Kidney epithelial cell (primary cell): Measurements from ENCODE around the gene OR9Q1. TPM values are rescaled to one million over a fixed set of nuclear protein-coding genes. Genes with fewer than 3 reads are reported as not detected.

Source experiments
- DNase-seq: peaks from one replicate; pipeline ENCODE4 v3.0.0-alpha.2; 2010; ENCODE audit warnings: low read depth
- H3K27me3 ChIP-seq: 2 replicates; pipeline ENCODE4 v1.6.0; 2011; ENCODE audit warnings: low read length; ENCODE audit not compliant: control insufficient read depth, insufficient read depth
- H3K36me3 ChIP-seq: 2 replicates; pipeline ENCODE4 v1.5.1; 2011; ENCODE audit warnings: low read length; ENCODE audit not compliant: control insufficient read depth, insufficient read depth
- H3K4me3 ChIP-seq: 2 replicates; pipeline ENCODE4 v1.5.1; 2011; ENCODE audit warnings: low read depth, mild to moderate bottlenecking, control low read depth, low read length
- total RNA-seq: library from RNA; depleted of rRNA; stranded (reverse); fragments of >200 nt; gene quantifications from 2 replicates; pipeline ENCODE4 v1.2.3, GENCODE V29; 2015
- TF ChIP-seq, protein P1 (sequence below): IDR thresholded peaks from 2 replicates; pipeline ENCODE4 v1.5.1; 2011; ENCODE audit warnings: mild to moderate bottlenecking, moderate library complexity, low read length, control low read depth, inconsistent platforms; ENCODE audit not compliant: insufficient read depth, poor library complexity, severe bottlenecking

The OR9Q1 gene
- total RNA-seq, 1 donor from 2014 or later = not detected

DNA sequence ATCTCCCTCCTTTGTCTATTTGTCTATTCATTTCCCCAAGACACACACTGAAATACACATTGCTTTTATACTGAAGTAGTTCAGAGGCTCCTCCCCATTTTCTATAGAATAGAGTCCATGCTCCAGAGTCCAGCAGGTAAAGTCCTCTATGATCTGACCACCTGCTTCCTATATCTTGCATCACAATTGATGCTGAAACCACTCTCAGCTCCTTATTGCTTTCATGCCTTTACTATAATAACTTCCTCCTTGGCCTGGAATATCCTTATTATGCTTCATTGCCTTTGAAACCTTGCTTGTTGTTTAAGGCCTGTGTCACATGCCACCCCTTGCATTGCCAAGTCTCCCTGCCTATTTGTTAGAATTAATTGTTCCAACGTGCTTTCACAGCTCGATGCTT is 19.7 kb downstream of the OR9Q1 start:
- no peak for DNase-seq
- no peaks in the 10 kb centered on the region for H3K27me3 ChIP-seq
- no peak overlapping the region for H3K4me3 ChIP-seq
- H3K36me3 ChIP-seq = no peaks in the 10 kb centered on the region
- TF ChIP-seq, protein P1, sequence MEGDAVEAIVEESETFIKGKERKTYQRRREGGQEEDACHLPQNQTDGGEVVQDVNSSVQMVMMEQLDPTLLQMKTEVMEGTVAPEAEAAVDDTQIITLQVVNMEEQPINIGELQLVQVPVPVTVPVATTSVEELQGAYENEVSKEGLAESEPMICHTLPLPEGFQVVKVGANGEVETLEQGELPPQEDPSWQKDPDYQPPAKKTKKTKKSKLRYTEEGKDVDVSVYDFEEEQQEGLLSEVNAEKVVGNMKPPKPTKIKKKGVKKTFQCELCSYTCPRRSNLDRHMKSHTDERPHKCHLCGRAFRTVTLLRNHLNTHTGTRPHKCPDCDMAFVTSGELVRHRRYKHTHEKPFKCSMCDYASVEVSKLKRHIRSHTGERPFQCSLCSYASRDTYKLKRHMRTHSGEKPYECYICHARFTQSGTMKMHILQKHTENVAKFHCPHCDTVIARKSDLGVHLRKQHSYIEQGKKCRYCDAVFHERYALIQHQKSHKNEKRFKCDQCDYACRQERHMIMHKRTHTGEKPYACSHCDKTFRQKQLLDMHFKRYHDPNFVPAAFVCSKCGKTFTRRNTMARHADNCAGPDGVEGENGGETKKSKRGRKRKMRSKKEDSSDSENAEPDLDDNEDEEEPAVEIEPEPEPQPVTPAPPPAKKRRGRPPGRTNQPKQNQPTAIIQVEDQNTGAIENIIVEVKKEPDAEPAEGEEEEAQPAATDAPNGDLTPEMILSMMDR = no peak

DNA sequence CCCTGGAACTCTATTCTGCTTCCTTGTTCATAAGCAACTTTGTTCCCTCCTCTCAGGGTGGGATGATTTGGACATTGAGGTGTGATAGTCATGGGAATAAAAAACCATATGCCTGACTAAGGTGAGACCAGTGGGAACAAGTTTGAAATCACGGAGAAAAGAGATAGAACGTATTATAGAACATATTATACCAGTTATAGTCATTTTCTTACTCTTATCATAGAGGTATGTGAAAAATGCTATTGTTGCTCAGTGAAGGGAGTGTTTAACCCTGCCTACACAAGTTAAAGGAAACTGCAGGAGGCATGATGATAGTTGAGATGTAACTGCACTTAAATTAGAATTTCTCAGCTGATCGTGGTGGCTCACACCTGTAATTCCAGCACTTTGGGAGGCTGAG is 22.6 kb downstream of the OR9Q1 start:
- TF ChIP-seq, protein P1 = no peak
- no peak overlapping the region for H3K4me3 ChIP-seq
- H3K36me3 ChIP-seq = no peaks in the 10 kb centered on the region
- H3K27me3 ChIP-seq = no peaks in the 10 kb centered on the region
- no peak for DNase-seq

DNA sequence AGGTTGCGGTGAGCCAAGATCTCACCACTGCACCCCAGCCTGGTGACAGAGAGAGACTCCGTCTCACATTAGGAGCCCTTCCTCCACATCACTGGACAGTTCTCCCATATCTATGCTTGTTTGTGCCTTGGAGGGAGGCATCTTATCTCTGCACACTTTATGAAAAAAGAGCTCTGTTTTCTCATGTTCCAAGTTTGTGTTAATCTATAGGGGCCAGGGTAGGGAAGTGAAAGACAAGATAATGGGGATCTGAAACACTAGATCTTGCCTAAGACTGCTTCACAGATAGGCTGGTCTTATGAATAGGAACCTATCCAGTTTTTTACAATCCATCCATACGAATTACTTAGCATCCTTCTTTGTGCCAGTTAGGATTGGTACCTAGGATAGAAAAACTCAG is 24.1 kb downstream of the OR9Q1 start:
- no peak for DNase-seq
- TF ChIP-seq, protein P1 = no peak
- Histone ChIP-seq H3K27me3 (no peaks in the 10 kb centered on the region), H3K36me3 (no peaks in the 10 kb centered on the region), H3K4me3 (no peak overlapping the region)

DNA sequence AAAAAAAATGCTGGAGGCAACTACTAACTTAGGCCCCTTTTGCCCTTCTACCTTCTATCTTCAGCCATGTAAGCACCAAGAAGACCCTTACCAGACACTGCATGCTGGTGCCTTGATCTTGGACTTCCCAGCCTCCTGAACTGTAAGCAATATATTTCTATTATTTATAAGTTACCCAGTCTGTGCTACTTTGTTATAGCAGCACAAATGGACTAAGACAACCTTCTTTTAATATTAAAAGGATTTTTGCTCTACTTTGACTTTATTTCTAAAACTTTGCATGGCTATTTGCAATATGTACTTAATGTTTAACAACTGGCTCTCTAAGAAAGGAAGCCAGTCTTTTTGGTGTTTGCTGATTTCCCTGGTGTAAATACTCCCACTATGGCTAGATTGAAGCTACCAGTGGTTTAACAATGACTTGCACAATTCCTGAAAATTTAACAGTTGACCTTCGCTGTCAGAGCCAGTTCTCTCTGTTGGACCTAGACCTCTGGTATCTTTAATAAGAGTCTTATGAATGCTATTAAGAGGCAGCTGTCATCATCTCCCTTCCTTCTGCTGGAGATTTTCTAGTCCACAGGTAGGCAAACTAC is 32.2 kb downstream of the OR9Q1 start:
- TF ChIP-seq, protein P1 = no peak
- Histone ChIP-seq H3K27me3 (no peaks in the 10 kb centered on the region), H3K4me3 (no peak overlapping the region), H3K36me3 (no peaks in the 10 kb centered on the region)
- no peak for DNase-seq

DNA sequence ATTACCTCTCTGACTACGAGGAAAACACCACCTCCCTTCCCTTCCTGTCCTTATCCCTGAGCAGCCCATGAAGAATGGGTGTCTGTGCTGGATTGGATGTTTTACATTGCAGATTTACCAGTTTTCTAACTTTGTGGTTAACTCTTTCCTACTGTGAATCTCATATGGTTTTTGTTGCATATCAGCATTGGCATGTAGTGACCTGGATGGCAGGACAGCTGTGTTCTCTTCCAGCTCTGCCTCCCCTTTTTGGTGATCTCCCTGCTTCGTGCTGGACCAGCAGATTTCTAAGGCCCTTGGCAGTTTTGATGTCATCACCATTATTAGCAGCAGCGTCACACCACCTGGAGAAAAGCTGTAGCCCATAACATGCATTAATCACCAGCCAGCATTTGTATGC is 33.8 kb downstream of the OR9Q1 start:
- H3K27me3 ChIP-seq = no peaks in the 10 kb centered on the region
- no peaks in the 10 kb centered on the region for H3K36me3 ChIP-seq
- DNase-seq = no peak
- no peak overlapping the region for H3K4me3 ChIP-seq
- TF ChIP-seq, protein P1 = no peak

DNA sequence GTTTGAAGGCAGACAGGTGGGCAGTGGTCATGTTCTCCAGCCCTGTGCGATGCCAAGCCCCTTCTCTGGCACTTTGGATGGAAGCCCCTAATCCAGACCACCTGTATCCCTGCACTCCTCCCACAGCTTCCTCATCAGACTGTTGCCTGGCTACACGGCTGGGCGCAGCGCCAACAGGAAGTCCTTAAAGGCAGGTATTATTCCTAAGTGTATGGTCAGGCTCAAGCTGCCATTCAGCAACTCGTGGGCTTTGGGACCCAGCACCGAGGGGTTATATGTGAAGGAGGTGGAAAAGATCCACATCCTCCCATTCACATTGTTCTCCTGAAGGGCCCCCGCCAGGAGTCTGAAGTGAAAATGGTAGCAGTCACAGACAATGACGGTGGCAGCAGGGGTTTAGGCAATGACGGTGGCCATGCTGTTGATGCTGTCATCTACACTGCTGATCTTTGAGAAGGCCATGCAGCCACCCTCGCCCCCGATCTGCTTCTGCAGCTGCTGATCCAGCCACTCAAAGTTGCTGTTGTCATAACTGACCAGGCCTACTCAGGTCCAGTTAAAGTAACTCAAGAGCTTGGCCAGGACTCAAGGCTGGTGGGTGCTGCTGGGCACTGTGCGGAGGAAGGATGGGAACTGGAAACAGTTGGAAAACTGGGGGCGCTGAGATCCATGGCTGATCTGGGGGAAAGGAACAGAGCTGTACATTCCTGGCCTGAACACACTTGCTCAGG is 34.8 kb downstream of the OR9Q1 start:
- Histone ChIP-seq H3K4me3 (no peak overlapping the region), H3K36me3 (no peaks in the 10 kb centered on the region), H3K27me3 (no peaks in the 10 kb centered on the region)
- DNase-seq = no peak
- TF ChIP-seq, protein P1 = no peak
